Measurements from ENCODE around the gene GPHN.
"Not testable (repeated sequence)": the region's sequence is repeated elsewhere in the genome, so short reads cannot be mapped to it uniquely, and the experiment has no call there.

The GPHN gene

DNA sequence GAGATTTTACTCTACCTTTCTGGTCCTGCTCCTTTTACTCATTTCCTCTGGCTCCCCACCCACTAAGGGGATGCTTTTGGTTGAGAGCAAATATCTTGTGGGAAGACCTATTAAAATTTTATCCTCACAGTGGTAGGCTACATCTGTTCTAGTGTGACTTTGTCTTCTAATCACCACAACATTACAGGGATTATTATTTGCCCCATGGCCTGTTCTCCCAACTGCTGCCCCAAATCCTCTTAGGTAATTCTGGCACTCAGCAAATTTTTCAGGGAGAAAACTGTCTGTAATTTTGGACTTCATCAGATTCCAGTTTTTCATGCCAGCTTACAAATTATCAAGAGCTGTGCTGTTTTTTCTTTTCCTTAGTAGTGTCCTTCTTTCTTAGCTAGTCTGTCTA, 172.3 kb downstream of the GPHN start:
- DNase-seq (ENCODE audit: low read depth) = peak; percentile 14
- TF ChIP-seq, protein P1, sequence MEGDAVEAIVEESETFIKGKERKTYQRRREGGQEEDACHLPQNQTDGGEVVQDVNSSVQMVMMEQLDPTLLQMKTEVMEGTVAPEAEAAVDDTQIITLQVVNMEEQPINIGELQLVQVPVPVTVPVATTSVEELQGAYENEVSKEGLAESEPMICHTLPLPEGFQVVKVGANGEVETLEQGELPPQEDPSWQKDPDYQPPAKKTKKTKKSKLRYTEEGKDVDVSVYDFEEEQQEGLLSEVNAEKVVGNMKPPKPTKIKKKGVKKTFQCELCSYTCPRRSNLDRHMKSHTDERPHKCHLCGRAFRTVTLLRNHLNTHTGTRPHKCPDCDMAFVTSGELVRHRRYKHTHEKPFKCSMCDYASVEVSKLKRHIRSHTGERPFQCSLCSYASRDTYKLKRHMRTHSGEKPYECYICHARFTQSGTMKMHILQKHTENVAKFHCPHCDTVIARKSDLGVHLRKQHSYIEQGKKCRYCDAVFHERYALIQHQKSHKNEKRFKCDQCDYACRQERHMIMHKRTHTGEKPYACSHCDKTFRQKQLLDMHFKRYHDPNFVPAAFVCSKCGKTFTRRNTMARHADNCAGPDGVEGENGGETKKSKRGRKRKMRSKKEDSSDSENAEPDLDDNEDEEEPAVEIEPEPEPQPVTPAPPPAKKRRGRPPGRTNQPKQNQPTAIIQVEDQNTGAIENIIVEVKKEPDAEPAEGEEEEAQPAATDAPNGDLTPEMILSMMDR (conservative IDR thresholded peaks at IDR 0.05; ENCODE audit: low read depth, low read length) = no peak
- no peak overlapping the region for H3K4me3 ChIP-seq (ENCODE audit: low read length)

DNA sequence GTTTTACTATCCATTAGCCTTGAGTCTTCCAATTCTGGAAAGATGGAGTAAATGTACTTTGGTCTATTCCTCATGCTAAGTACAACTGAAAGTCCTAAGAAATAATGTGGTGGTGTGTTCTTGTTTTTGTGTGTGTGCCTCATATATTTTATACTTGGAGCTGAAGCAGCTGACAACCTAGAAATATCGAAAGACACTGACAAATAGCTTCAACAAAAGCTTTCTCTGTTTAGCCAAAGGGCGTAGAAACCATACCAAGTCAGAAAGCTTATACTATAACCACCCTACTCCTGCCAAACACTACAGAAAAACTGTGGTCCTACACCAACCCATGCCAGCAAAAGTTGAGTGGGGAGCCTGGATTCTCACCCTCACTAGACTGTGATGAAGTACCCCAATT, 188.4 kb downstream of the GPHN start:
- no peak for DNase-seq (ENCODE audit: low read depth)
- no peak overlapping the region for H3K4me3 ChIP-seq (ENCODE audit: low read length)
- TF ChIP-seq, protein P1 (conservative IDR thresholded peaks at IDR 0.05; ENCODE audit: low read depth, low read length) = no peak

DNA sequence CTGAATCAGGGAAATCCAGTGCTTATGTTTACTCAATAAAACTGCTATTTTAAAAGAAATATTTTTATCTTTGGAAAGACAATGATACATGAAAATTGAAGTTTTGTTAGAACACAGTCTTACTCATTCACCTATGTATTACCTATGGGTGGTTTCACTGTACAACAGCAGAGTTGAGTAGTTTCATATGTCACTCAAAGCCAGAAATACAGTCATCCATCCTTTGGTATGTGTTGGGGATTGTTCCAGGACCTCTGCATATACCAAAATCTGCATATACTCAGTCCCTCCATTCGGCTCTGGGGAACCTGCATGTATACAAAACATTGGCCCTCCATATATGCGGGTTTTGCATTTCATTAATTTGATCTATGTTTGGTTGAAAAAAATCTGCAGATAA, 190.6 kb downstream of the GPHN start:
- TF ChIP-seq, protein P1 (conservative IDR thresholded peaks at IDR 0.05; ENCODE audit: low read depth, low read length) = no peak
- H3K4me3 ChIP-seq (ENCODE audit: low read length) = no peak overlapping the region
- no peak for DNase-seq (ENCODE audit: low read depth)

DNA sequence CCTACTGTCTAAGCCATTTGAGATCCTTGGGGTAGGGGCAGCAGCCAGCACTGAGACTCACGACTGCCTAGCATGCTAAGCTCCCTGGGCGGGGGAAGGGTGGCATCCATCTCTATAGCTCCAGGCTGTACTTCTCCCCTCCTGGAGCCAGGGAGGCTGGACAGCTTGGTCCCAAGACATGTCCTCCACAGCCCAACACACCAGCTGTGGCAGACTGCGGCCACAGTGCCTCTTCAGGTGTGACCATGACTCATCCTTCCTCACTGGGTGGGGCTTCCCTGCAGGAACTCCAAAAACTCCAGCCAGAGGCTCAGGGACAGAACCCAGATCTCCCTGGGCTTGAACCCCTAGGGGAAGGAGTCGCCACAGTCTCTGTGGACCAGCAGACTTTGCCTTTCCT, 193.9 kb downstream of the GPHN start:
- TF ChIP-seq, protein P1 (conservative IDR thresholded peaks at IDR 0.05; ENCODE audit: low read depth, low read length) = no peak
- no peak overlapping the region for H3K4me3 ChIP-seq (ENCODE audit: low read length)
- no peak for DNase-seq (ENCODE audit: low read depth)

DNA sequence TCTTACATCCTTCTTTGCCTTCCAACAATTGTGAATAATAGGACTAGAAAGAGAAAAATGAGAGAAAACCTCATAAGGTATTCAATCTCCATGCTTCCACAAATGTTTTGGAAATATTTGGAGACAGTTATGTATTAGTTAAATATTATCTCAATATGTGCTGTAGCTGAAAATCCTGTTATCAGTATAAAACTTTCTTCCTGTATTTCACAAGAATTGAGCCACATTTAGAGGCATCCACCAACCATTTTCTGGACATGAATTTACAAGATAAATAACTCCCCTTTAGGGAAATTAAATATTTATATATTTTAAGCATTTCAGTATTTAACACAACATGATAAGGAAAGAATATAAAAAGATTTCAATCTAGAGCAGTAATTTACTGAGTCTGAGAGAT, 200.3 kb downstream of the GPHN start:
- TF ChIP-seq, protein P1 (conservative IDR thresholded peaks at IDR 0.05; ENCODE audit: low read depth, low read length) = no peak
- H3K4me3 ChIP-seq (ENCODE audit: low read length) = no peak overlapping the region
- no peak for DNase-seq (ENCODE audit: low read depth)

DNA sequence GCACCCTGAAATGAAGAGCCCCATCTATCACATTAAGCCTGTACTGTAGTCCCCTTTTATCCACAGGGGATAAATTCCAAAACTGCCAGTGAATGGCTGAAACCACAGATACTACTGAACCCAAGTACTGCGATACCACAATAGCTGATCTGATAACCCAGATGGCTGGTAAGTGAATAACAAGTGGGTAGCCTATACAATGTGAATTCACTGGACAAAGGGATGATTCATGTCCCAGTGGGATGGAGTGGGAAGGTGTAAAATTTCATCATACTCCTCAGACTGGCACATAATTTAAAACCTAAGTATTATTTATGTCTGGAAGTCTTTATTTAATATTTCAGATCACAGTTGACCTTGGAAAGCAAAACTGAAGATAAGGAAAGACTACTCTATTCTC, 201.3 kb downstream of the GPHN start:
- peak; percentile 2 for DNase-seq (ENCODE audit: low read depth)
- TF ChIP-seq, protein P1 (conservative IDR thresholded peaks at IDR 0.05; ENCODE audit: low read depth, low read length) = no peak

DNA sequence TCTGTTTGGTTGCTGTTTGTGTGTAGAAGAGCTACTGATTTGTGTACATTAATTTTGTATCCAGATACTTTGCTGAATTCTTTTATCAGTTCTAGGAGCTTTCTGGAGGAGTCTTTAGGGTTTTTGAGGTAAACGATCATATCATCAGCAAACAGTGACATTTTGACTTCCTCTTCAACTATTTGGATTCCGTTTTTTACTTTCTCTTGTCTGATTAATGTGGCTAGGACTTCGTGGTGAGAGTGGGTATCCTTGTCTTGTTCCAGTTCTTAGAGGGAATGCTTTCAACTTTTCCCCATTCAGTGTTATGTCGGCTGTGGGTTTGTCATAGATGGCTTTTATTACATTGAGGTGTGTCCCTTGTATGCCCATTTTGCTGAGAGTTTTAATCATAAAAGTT, 206.3 kb downstream of the GPHN start:
- not testable (repeated sequence) for DNase-seq (ENCODE audit: low read depth); H3K4me3 ChIP-seq (ENCODE audit: low read length)

More for the DNA sequence above, 201.3 kb downstream of the GPHN start:
- no peak overlapping the region for H3K4me3 ChIP-seq (ENCODE audit: low read length)

DNA sequence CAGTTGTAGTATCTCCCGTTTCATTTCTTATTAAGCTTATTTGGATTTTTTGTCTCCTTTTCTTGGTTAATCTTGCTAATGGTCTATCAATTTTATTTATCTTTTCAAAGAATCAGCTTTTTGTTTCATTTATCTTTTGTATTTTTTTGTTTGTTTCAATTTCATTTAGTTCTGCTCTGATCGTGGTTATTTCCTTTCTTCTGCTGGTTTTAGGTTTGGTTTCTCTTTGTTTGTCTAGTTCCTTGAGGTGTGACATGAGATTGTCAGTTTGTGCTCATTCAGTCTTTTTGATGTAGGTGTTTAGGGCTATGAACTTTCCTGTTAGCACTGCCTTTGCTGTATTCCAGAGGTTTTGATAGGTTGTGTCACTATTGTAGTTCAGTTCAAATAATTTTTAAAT, 207.4 kb downstream of the GPHN start:
- not testable (repeated sequence) for H3K4me3 ChIP-seq (ENCODE audit: low read length); DNase-seq (ENCODE audit: low read depth)

Data from retinal pigment epithelial cell (primary cell).